K562 (cell line): ENCODE measurements around the gene PDCD5. TPM values are rescaled to one million over a fixed set of nuclear protein-coding genes. Genes with fewer than 3 reads are reported as not detected.

Experiments used
- CBFA2T3 ChIP-seq: fragments of 450-650 bp; IDR thresholded peaks from 2 replicates; pipeline ENCODE4 v1.6.1; 2017
- HDAC1 ChIP-seq, 2 experiments: fragments of 450-650 bp; IDR thresholded peaks; 2 replicates each; pipeline ENCODE4 v1.6.1; 2016 to 2017; ENCODE audit warnings: inconsistent platforms in 1 of 2, mild to moderate bottlenecking in 1 of 2, moderate library complexity in 1 of 2
- HDAC3 ChIP-seq: fragments of 450-650 bp; IDR thresholded peaks from 2 replicates; pipeline ENCODE4 v1.6.1; 2018; ENCODE audit warnings: borderline replicate concordance, mild to moderate bottlenecking, moderate library complexity; ENCODE audit not compliant: partially characterized antibody
- HES1 ChIP-seq: fragments of 450-650 bp; IDR thresholded peaks from 2 replicates; pipeline ENCODE4 v1.6.1; 2016; ENCODE audit warnings: low read depth, mild to moderate bottlenecking, moderate library complexity
- IRF9 ChIP-seq: fragments of 450-650 bp; IDR thresholded peaks from 2 replicates; pipeline ENCODE4 v1.6.1; 2016; ENCODE audit warnings: missing biosample characterization, missing genetic modification characterization
- KDM1A ChIP-seq, 2 experiments: fragments of 450-650 bp; IDR thresholded peaks; 2 replicates each; pipeline ENCODE4 v1.6.1; 2016; ENCODE audit warnings: mild to moderate bottlenecking in 2 of 2
- KLF6 ChIP-seq: fragments of 250-450 bp; sonication (Bioruptor Pico); IDR thresholded peaks from 2 replicates; pipeline ENCODE4 v1.4.0; 2020; ENCODE audit warnings: mild to moderate bottlenecking, moderate library complexity, borderline replicate concordance
- L3MBTL2 ChIP-seq: fragments of 450-650 bp; IDR thresholded peaks from 2 replicates; pipeline ENCODE4 v1.6.1; 2016; ENCODE audit warnings: mild to moderate bottlenecking, moderate library complexity
- MECOM ChIP-seq: fragments of 250-450 bp; sonication (Bioruptor Pico); IDR thresholded peaks from 2 replicates; pipeline ENCODE4 v1.8.0; 2022; ENCODE audit warnings: inconsistent platforms
- NCOA1 ChIP-seq: fragments of 450-650 bp; IDR thresholded peaks from 2 replicates; pipeline ENCODE4 v1.6.1; 2016; ENCODE audit warnings: low read depth
- NFYB ChIP-seq: IDR thresholded peaks from 2 replicates; pipeline ENCODE4 v1.6.1; 2011; ENCODE audit warnings: mild to moderate bottlenecking, moderate library complexity; ENCODE audit not compliant: insufficient read length; ENCODE audit errors: extremely low read depth
- SNRNP70 ChIP-seq: fragments of 200-400 bp; formaldehyde crosslinking; optimal IDR thresholded peaks from 2 replicates; pipeline ENCODE3; 2017; ENCODE audit warnings: low read depth, low read length
- SUPT5H ChIP-seq: fragments of 450-650 bp; IDR thresholded peaks from 2 replicates; pipeline ENCODE4 v1.6.1; 2016
- TAF15 ChIP-seq: fragments of 200-400 bp; formaldehyde crosslinking; IDR thresholded peaks from 2 replicates; pipeline ENCODE4 v1.6.1; 2017; ENCODE audit warnings: mild to moderate bottlenecking, low read depth, low read length, moderate library complexity
- TEAD1 ChIP-seq, 2 experiments: fragments of 450-650 bp in 1 of 2; sonication (generic) in 1 of 2; formaldehyde crosslinking; IDR thresholded peaks; 2 replicates each; pipeline versions ENCODE4 v1.4.0 to v1.8.0; 2020 to 2022; ENCODE audit warnings: mild to moderate bottlenecking in 2 of 2, missing genetic modification reagents in 1 of 2
- USF1 ChIP-seq: sonication (generic); formaldehyde crosslinking; IDR thresholded peaks from 2 replicates; pipeline ENCODE4 v1.9.0; 2022; ENCODE audit warnings: mild to moderate bottlenecking, missing genetic modification reagents
- ZBTB5 ChIP-seq: fragments of 450-650 bp; IDR thresholded peaks from 2 replicates; pipeline ENCODE4 v1.6.1; 2017; ENCODE audit warnings: antibody characterized with exemption
- ZFX ChIP-seq: sonication (generic); formaldehyde crosslinking; IDR thresholded peaks from 2 replicates; pipeline ENCODE4 v1.8.0; 2022; ENCODE audit warnings: mild to moderate bottlenecking, missing genetic modification reagents, moderate library complexity
- ZKSCAN3 ChIP-seq: fragments of 250-450 bp; sonication (Bioruptor Pico); IDR thresholded peaks from 2 replicates; pipeline ENCODE4 v1.4.0; 2020
- ZNF121 ChIP-seq: sonication (generic); formaldehyde crosslinking; conservative IDR thresholded peaks from 2 replicates; pipeline ENCODE4 v1.8.0; 2022; ENCODE audit warnings: missing genetic modification reagents
- ZNF707 ChIP-seq: fragments of 250-450 bp; sonication (Bioruptor Pico); conservative IDR thresholded peaks from 2 replicates; pipeline ENCODE4 v1.8.0; 2022; ENCODE audit warnings: inconsistent platforms, mild to moderate bottlenecking, moderate library complexity
- ZNF766 ChIP-seq: fragments of 200-800 bp; sonication (Bioruptor generic); conservative IDR thresholded peaks from 2 replicates; pipeline ENCODE4 v1.6.1; 2016; ENCODE audit warnings: missing genetic modification characterization, missing compliant biosample characterization
- polyA plus RNA-seq, 8 experiments: library from polyadenylated mRNA; depleted of rRNA in 4 of 8; stranded (reverse) in 5 of 8; unstranded in 3 of 8; fragments of >200 nt; fragmentation: Nextera tagmentation in 2 of 8; fragmentation: Illumina TruSeq in 1 of 8; extraction: Ambion mirVana in 2 of 8; extraction: Trizol in 1 of 8; gene quantifications; 2 replicates each; pipeline versions ENCODE4 v1.2.1 to v1.2.3, GENCODE V29; 2011 to 2014; ENCODE audit warnings: inconsistent platforms in 1 of 8, missing spikeins in 1 of 8
- total RNA-seq, 7 experiments: library from RNA; depleted of rRNA in 6 of 7; stranded (reverse); fragments of >200 nt in 6 of 7; fragmentation: Illumina TruSeq in 2 of 7; extraction: Trizol in 2 of 7; gene quantifications; 2 replicates each; pipeline versions ENCODE4 v1.2.1 to v1.2.3, GENCODE V29; 2011 to 2021; ENCODE audit warnings: low replicate concordance in 1 of 7
- TF ChIP-seq, protein P1 (sequence below): fragments of 250-450 bp; sonication (Bioruptor Pico); IDR thresholded peaks from 2 replicates; pipeline ENCODE4 v1.5.0; 2022; ENCODE audit warnings: mild to moderate bottlenecking

The PDCD5 gene
- total and polyA plus RNA-seq, 9 of the 15 experiments (the other 6 are each of a cell fraction or from before 2014, with no cell fraction given), result 122 to 322 (median 269) TPM

DNA sequence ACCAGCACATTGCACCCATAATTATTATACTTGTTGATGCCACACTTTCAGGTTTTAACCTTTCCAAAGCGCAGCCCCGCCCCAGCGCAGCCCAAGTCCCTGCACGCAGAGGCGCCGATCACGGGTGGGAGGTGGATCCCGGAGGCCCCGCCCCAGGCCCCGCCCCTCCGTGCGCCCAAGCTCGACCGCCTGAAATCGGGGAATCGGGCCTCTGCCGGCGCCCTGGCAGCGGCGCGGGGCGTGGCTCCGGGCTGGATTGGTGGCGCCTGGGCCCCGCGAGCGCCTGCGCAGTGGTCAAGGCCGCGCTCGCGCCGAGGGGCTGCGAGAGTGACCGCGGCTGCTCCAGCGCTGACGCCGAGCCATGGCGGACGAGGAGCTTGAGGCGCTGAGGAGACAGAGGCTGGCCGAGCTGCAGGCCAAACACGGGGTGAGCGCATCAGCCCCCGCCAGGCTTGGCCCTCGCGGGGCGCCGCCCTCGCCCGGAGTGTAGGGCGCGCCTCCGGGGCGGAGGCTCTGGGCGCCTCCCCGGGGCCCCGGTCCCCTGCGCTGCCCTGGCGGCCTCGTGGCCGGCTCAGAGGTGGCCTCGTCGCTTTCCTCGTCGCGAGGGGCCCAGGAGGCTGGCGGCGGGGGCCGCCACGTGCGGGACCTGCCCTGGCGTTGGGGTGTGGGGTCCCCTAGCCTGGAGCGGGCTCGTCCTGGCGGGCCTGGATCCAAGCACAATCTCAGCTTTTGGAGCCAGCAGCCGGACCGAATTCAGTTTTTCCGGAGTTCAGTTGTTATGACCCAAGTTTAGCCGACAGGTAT is at the start of gene PDCD5 (continued):
- no peak for TF ChIP-seq TAF15
- no peak for TF ChIP-seq ZBTB5
- no peak for TF ChIP-seq KDM1A (IDR thresholded peaks at IDR 0.05)
- peak; percentile 75 for TF ChIP-seq SUPT5H
- no peak for TF ChIP-seq HDAC3
- peak; percentile 75 for TF ChIP-seq ZFX (CRISPR knock-in tag)
- TF ChIP-seq TEAD1 (CRISPR knock-in tag; IDR thresholded peaks at IDR 0.05), result 0 out of 4 replicates have a peak, but pooled peaks of 1 of the 2 experiments have one; percentile 13
- no peak for TF ChIP-seq NFYB
- no peak for TF ChIP-seq ZNF121
- TF ChIP-seq L3MBTL2, result peak; percentile 97
- TF ChIP-seq HDAC1 (IDR thresholded peaks at IDR 0.05), result 0 out of 4 replicates have a peak, but pooled peaks of 1 of the 2 experiments have one; percentile 51
- no peak for TF ChIP-seq IRF9 (tag)
- no peak for TF ChIP-seq HES1
- TF ChIP-seq, protein P1, sequence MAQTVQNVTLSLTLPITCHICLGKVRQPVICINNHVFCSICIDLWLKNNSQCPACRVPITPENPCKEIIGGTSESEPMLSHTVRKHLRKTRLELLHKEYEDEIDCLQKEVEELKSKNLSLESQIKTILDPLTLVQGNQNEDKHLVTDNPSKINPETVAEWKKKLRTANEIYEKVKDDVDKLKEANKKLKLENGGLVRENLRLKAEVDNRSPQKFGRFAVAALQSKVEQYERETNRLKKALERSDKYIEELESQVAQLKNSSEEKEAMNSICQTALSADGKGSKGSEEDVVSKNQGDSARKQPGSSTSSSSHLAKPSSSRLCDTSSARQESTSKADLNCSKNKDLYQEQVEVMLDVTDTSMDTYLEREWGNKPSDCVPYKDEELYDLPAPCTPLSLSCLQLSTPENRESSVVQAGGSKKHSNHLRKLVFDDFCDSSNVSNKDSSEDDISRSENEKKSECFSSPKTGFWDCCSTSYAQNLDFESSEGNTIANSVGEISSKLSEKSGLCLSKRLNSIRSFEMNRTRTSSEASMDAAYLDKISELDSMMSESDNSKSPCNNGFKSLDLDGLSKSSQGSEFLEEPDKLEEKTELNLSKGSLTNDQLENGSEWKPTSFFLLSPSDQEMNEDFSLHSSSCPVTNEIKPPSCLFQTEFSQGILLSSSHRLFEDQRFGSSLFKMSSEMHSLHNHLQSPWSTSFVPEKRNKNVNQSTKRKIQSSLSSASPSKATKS, result no peak
- peak; percentile 65 for TF ChIP-seq ZNF766 (CRISPR knock-in tag)
- TF ChIP-seq ZKSCAN3 (CRISPR knock-in tag), result no peak
- no peak for TF ChIP-seq USF1 (CRISPR knock-in tag)
- TF ChIP-seq CBFA2T3, result no peak
- TF ChIP-seq NCOA1, result no peak
- TF ChIP-seq KLF6, result no peak
- no peak for TF ChIP-seq SNRNP70
- no peak for TF ChIP-seq ZNF707 (CRISPR knock-in tag)
- no peak for TF ChIP-seq MECOM
